AG08395 (cell line): ENCODE measurements around the gene CHST3.
A peak's percentile ranks its signal among the peaks of the same experiment; 100 is the strongest.
"Not testable (repeated sequence)": the region's sequence is repeated elsewhere in the genome, so short reads cannot be mapped to it uniquely, and the experiment has no call there.

ENCODE experiments used
- DNase-seq: peaks from one replicate; pipeline ENCODE4 v3.0.0; 2012; ENCODE audit warnings: mixed read lengths, low spot score

Gene CHST3, protein sequence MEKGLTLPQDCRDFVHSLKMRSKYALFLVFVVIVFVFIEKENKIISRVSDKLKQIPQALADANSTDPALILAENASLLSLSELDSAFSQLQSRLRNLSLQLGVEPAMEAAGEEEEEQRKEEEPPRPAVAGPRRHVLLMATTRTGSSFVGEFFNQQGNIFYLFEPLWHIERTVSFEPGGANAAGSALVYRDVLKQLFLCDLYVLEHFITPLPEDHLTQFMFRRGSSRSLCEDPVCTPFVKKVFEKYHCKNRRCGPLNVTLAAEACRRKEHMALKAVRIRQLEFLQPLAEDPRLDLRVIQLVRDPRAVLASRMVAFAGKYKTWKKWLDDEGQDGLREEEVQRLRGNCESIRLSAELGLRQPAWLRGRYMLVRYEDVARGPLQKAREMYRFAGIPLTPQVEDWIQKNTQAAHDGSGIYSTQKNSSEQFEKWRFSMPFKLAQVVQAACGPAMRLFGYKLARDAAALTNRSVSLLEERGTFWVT

DNA sequence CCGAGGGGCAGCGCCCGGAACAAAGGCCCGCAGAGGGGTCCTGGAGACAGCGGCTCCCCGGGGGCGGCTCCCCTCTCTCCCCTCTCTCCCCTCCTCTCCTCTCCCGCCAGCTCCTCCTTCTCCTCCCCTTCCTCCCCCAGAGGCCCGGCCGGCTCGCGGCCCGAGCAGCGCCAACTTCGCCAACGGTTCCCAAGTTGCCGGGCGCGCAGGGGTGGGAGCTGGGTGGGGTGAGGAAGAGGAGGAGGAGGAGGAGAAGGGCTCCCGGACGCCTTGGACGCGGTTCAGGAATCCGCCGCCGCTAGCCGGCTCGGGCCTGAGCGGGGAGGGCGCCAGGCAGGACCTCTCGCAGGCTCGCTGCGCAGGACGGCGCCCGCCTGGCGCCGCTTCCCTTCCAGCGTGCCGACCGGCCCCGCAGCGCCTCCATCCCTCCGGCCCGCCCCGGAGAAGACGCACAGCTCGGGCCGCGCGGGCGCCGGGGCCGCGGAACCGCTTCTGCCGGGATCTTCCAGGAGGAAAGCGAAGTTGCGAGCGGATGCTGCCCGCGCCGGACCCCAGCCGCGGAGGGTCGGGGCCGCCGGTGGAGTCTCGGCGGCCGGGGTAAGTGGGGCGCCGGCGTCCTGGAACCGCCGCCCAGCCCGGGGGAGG lies at the start of gene CHST3:
Gene CHST3 (plus strand): TSS at position 298 of the 645 bp plus-strand sequence. CDS start 41,448 bp downstream, outside the sequence.
- DNase-seq = peak; percentile 51

DNA sequence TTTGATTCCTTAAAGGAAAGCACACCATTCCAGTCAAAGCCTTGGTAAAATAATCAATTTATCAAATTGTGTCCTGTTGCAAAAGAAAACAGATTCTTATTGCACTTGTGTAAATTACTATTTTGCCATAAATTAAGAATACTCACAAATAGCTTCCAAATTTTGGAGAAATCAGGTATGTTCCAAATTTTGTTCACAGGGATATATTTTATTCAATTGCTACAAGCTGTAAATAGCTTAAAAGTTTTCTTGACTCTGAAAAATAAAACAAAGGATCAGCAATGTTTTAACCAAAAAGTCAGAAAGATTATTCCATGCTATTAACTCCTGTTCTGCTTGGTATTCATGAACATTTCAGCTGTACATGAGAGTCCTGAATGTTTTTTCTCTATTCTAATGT lies 47.4 kb upstream of the CHST3 start:
- DNase-seq = no peak

GRCh38 chr10:71918992-71919391 lies 45.2 kb upstream of the CHST3 start:
- no peak for DNase-seq

DNA sequence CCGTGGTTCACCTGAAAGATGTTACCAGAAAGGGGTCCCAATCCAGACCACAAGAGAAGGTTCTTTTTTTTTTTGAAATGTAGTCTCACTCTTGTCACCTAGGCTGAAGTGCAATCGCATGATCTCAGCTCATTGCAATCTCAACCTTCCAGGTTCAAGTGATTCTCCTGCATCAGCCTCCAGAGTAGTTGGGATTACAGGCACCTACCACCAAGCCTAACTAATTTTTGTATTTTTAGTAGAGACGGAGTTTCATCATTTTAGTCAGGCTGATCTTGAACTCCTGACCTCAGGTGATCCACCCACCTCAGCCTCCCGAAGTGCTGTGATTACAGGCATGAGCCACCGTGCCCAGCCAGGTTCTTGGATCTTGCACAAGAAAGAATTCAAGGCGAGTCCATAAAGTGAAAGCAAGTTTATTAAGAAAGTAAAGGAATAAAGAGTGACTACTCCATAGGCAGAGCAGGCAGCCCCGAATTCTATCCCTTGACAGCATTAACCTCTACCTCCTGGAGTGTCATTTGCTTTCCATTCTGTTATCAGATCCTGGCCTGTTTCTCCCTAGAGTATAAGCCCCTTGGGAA lies 44.1 kb upstream of the CHST3 start:
- not testable (repeated sequence) for DNase-seq

DNA sequence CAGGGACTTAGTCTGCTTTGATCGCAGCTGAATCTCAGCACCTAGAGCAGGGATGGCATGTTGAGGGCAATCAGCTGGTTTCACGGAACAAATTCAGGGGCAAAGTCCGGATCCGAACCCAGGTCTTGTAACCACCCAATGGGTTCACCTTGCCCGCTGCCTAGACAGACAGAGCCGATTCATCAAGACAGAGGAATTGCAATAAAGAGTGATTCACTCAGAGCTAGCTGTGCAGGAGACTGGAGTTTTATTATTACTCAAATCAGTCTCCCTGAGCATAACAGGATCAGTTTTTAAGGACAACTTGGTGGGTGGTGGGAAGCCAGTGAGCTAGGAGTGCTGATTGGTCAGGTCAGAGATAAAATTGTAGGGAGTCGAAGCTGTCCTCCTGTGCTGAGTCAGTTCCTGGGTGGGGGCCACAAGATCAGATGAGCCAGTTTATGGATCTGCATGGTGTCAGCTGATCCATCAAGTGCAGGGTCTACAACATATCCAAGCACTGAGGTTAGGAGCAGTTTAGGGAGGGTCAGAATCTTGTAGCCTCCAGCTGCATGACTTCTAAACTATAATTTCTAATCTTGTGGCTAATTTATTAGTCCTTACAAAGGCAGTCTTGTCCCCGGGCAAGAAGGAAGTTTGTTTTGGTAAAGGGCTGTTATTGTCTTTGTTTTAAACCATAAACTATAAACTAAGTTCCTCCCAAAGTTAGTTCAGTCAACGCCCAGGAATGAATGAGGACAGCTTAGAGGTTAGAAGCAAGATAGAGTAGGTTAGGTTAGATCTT lies 43.5 kb upstream of the CHST3 start:
- DNase-seq = no peak

DNA sequence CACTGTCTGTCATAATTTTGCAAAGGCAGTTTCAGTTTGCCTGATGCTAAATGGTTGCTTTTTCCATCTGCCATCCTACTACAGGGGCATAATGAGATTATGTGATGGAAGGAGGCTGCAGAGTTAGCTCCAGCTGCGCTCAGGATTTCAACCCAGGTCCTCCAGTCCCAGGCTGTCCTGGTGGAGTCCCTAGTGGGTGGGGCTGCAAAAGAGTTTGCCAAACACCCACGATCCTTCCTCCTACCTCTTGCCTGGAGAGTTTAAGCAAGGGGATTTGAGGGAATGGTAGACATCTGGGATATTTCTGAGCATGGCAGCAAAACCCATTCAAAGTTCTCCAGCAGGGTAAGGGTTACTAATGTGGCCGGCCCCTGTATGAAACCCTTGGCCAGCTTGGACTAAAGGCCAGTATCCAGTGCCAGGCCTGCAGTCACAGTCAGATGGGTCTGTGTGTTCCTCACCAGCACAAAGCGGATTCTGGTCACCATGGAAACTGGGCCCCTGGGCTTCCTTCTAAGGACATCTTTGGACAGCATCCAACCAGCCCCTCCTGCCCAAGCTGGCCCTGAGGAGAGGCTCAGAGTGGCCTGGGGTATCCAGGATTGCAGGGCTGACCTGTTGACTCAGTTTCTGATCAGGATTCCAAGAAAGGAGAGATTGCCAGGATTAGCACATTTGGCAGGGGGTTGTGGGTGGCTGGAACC lies 42.7 kb upstream of the CHST3 start:
- DNase-seq = peak; percentile 27

GRCh38 chr10:71923138-71923692 lies 41.0 kb upstream of the CHST3 start:
- DNase-seq = no peak

DNA sequence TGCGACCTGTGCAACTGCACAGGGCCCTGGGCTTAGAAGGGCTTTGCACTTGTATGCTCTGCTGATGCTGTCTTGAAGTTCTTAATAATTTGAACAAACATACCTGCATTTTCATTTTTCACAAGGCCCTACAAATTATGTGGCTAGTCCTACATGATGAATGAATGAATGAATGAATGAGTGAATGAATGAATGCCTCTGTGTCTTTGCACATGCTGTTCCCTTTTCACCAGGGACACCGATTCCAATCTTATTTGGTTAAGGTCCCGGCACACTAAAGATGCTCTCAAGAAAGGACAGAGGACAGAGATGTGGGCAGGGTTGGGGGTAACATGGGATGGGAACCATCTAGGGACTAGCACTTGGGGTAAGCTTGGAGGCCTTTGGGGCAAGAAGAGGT lies 39.4 kb upstream of the CHST3 start:
- DNase-seq = no peak

DNA sequence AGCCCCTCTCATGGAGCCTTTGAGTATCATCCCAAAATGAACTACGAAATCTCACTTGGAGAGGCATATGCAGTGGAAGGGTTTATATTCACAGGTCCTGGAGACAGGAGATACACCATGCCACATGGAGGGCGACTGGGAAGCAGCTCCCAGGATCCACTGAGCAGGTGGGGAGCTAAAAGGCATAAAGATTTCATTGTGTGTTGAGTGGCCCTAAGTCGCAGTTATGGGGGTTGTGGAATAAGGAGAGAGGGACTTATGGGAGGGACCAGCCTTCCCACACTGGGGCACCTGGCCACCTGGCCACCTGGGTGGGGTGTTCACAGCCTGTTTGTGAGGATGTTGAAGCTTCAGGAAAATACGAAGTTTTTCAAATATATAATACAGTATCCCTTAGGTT lies 37.0 kb upstream of the CHST3 start:
- no peak for DNase-seq

GRCh38 chr10:71927776-71928592 lies 36.2 kb upstream of the CHST3 start:
- peak; percentile 56 for DNase-seq

- no peak for DNase-seq
These were observed 32.9 kb upstream of the CHST3 start for GRCh38 chr10:71931295-71931694.

DNA sequence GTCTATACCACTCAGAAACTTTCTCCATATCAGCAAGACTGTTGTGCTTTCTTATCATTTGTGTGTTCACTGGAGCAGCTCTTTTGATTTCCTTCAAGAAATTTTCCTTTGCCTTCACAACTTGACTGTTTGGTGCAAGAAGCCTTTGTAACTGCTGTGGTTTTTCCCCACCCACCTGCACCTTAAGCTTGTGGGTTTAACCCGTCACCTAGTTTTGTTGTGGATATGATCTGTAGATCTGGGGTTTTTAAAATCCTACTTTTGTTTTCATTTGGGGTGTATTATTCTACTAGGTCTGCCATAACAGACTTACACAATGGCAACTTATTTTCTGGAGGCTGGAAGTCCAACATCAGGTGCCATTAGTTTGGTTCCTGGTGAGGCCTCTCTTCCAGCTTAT lies 30.5 kb upstream of the CHST3 start:
- DNase-seq = no peak

- DNase-seq = no peak
These were observed 26.0 kb upstream of the CHST3 start for GRCh38 chr10:71938211-71938610.

DNA sequence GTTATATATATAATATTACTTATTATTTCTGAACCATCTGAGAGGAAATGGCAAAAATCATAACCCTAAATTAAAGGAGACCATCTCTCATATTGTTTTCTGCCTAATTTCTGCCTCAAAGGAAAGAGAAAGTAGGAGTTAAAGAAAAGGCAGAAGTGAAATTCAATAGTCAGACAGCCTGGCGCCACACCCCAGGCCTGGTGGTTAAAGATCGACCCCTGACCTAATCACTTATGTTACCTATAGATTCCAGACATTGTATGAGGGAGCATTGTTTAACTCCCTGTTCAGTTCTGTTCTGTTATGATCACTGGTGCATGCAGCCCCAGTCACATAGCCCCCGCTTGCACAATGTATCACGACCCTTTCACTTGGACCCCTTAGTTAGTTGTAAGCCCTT lies 24.9 kb upstream of the CHST3 start:
- no peak for DNase-seq

GRCh38 chr10:71939861-71940474 lies 24.2 kb upstream of the CHST3 start:
- no peak for DNase-seq

GRCh38 chr10:71940752-71941151 lies 23.4 kb upstream of the CHST3 start:
- no peak for DNase-seq

GRCh38 chr10:71941318-71941717 lies 22.9 kb upstream of the CHST3 start:
- no peak for DNase-seq

DNA sequence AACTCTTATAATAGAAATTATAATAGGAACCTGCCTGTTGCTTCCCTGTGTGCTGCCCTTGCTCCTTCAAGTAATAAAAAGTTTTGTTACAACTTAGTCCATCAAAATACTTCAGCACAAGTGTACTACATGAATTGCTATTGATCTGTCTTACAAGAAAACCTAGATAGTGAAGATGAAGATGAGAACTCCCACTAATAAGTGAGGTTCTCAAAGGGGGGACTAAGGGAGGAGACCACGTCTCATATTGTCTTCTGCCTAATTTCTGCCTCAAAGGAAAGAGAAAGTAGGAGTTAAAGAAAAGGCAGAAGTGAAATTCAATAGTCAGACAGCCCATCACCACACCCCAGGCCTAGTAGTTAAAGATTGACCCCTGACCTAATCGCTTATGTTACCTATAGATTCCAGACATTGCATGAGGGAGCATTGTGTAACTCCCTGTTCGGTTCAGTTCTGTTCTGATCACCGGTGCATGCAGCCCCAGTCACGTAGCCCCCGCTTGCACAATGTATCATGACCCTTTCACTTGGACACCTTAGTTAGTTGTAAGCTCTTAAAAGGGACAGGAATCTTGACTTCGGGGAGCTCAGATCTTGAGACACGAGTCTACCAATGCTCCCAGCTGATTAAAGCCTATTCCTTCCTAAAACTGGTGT lies 18.2 kb upstream of the CHST3 start:
- DNase-seq = no peak

DNA sequence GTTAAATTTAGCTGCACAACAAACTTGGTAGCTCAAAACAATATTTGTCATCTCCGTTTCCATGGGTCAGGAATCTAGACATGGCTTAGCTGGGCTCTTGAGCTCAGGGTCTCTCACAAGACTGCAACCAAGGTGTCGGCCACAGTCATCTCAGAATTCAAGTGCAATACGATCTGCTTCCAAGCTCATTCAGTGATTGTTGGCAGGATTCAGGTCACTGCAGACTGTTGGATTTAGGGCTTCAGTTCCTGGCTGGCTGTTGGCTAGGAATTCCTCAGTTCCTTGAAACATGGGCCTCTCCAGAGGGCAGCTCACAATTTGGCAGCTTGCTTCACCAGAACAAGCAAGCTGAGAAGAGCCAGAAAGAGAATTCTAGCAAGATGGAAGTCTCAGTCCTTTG lies 17.5 kb upstream of the CHST3 start:
- DNase-seq = no peak
